ENCODE measurements around the gene HGS.

The HGS gene

DNA sequence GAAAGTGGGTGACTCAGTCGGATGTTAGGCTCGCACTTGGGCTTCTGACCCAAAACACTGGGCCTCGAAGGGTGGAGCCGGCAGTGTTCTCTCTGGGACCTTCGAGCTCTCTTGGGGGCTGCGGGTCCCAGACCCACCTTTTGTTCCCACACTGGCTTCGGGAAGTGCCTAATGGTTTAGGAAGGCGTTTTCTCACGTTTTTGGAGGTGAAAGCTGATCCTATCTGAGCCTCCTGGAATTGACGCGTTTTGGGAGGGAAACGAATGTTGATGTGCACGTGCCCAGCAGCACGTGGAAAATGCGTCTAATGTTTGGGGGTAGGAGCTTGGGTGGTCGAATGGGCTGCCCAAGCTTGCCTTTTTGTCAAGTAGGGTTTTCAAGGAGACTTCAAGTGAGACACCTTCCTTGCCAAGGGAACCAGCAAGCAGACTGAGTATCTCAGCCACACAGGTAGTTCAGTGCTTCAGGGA, 666 bp downstream of the HGS start:
- no peak for DNase-seq (ENCODE audit: low spot score)

DNA sequence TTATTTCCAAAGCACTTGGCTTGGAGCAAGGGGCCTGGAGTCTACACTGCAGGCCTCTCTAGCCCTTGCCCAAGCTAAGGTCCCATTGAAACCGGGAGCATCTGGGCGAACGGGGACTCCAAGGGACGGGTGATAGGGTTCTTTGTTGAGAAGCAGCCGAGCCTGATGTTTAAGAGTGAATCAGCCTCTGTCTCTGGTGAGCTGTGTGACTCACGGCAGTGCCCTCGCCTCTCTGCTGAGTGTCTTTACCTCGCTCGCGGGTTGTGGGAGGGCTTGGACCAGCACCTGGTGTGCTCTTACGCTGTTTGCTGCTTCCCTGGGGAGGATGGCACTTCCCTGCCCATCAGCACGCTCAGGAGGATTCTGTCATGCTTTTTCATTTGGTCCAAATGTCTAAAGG, 1.3 kb downstream of the HGS start:
- peak; percentile 46 for DNase-seq (ENCODE audit: low spot score)

DNA sequence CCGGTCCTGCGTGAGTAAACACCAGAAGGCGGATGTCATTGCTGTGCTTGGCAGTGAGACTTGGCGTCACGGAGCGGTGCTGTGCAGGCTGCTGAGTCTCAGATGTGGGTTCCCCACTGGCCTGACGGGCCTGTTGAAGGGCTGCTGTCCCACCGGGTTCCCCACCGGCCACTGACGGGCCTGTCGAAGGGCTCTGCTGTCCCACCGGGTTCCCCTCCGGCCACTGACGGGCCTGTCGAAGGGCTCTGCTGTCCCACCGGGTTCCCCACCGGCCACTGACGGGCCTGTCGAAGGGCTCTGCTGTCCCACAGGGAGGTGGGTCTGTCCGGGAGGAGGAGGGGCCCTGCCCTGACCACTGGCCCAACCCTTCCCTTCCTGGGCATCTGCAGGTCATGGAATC, 2.8 kb downstream of the HGS start:
- DNase-seq (ENCODE audit: low spot score), result no peak

DNA sequence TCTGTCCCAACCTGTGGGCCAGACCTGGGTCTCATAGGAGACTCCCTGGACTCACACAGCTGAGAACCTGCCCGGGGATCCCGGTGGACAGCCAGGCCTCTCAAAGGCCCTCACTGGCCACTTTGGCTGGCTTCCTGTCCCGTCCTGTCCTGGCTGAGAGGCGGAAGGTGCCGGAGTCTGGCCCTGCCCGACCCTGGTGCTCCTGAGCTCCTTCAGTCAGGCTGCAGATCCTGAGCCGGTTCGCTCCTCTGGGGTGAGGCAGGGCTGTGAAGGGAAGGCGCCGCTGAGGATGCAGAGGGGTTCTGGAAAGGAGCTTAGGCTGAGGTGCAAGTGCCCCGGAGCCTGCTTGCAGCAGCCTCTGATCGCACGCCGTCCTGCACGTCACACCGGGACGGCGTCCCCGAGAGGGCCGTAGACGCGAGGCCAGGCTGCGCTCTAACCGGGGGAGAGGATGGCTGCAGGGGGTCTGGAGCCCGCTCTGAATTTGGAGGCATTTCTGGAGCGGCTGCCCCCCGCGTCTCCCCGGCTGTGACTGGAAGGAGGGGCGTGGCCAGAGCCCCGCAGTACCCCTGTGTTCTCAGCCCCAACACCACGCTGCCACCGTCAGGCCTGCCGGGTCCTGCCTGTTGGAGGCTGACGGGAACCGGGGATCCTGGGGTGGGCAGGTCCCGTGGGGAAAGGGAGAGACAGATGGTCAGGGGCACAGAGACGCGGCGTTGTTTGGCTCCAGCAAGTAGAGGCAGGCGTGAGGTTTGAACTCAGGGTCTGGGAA, 4.1 kb downstream of the HGS start:
- no peak for DNase-seq (ENCODE audit: low spot score)

DNA sequence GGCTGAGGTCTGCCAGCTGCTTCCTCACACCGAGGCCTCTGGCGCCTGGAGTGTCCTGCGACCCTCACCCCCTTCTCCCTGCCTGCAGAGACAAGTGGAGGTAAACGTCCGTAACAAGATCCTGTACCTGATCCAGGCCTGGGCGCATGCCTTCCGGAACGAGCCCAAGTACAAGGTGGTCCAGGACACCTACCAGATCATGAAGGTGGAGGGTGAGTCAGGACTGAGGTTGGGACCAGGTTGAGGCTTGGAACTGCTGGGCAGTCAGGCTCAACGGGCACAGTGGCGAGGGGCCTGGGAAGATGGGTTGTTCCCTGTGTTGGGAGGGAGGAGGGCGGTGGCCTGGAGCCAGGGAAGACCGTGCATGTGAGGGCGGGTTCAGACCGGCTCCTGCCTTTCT, 4.8 kb downstream of the HGS start:
- no peak for DNase-seq (ENCODE audit: low spot score)

DNA sequence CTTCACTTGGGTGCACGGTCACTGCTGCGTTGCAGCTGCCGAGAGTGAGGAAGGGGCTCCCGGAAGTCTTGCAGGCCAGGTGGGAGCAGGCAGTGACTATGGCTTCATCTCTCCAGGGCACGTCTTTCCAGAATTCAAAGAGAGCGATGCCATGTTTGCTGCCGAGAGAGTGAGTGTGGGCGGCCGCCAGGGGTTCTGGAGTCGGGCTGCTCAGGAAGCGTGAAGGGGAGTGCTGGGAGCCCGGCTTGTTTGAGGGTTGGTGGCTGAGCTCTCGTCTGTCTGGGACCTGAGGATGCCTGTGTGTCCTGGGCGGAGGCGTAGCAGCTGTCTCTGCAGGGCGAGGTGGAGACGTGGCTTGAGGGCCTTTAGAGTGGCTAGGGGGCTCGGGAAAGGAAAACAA, 6.3 kb downstream of the HGS start:
- no peak for DNase-seq (ENCODE audit: low spot score)

DNA sequence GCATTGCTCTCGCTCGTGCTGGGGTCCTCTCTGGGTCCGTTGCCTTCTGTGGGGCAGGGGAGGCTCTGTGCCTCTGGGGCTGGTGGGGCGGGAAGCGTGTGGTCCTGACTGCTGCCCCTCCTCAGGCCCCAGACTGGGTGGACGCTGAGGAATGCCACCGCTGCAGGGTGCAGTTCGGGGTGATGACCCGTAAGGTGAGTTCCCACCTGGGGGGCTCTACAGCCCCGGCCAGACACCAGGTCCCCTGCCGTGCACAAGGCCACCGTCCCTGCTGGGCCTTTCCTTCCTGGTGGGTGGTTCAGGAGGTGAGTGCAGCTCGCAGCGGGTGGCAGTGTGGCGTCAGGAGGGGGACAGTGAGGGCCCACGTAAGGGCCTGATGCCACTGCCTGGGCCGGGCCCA, 6.7 kb downstream of the HGS start:
- DNase-seq (ENCODE audit: low spot score), result no peak

DNA sequence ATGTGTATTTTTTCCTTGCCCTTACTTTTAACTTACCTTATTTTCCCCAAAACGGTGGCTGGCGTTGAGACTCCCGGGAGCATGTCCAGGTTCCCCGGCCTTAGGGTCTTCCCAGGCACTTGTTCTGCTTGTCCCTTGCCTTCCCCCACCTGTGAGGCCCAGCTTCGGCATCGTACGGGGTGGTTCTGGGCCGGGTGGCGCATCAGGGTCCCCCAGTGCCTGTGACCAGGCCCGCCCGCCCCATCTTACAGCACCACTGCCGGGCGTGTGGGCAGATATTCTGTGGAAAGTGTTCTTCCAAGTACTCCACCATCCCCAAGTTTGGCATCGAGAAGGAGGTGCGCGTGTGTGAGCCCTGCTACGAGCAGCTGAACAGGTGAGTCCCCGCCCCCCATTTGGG, 7.4 kb downstream of the HGS start:
- no peak for DNase-seq (ENCODE audit: low spot score)

DNA sequence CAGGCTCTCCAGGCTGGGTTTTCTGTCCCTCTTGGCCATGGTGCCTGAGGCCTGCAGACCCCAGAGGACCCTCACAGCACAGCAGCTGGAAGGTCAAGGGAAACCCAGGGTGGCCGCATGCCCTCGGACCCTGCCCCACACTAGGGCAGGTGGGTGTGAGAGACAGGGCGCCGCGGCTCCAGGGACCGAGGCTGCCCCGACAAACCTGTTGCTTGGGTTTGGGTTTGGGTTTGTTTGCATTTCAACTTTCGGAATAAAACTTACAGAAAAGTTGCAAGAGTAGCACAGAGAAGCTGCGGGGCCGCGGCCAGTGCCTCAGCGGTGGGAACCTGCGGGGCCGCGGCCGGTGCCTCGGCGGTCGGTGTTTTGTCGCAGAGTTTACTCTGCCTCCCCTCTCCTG, 7.8 kb downstream of the HGS start:
- DNase-seq (ENCODE audit: low spot score), result no peak

DNA sequence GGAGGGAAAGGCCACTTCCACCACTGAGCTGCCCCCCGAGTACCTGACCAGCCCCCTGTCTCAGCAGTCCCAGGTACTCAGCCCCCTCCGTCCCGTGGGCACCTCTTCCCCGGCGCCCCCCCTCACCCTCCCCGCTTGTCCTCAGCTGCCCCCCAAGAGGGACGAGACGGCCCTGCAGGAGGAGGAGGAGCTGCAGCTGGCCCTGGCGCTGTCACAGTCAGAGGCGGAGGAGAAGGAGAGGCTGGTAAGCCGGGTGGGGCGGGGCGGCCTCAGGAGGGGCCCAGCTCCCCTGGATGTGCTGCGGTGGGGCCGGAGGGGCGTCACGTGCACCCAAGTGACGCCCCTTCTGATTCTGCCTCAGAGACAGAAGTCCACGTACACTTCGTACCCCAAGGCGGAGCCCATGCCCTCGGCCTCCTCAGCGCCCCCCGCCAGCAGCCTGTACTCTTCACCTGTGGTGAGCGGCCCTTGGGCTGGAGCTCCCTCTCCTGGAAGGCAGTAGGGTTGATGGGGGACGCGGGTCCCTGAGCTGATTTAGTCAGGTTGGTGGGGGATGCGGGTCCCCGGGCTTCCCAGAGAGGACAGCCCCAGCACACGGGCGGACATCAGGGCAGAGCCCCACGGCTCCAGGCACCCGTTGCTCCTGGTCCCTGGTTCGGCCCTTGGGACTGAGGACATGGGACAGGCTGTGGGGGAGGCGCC, 9.8 kb downstream of the HGS start:
- DNase-seq (ENCODE audit: low spot score), result no peak

DNA sequence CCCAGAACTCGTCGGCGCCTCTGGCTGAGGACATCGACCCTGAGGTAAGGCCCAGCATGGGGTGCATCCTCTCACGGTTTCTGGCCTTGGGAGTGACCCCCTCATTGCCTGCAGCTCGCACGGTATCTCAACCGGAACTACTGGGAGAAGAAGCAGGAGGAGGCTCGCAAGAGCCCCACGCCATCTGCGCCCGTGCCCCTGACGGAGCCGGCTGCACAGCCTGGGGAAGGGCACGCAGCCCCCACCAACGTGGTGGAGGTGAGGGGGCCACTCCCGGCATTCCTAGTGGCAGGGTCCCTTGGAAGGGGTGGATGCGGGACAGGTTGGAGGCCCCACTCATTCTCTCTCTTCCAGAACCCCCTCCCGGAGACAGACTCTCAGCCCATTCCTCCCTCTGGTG, 11.0 kb downstream of the HGS start:
- no peak for DNase-seq (ENCODE audit: low spot score)

DNA sequence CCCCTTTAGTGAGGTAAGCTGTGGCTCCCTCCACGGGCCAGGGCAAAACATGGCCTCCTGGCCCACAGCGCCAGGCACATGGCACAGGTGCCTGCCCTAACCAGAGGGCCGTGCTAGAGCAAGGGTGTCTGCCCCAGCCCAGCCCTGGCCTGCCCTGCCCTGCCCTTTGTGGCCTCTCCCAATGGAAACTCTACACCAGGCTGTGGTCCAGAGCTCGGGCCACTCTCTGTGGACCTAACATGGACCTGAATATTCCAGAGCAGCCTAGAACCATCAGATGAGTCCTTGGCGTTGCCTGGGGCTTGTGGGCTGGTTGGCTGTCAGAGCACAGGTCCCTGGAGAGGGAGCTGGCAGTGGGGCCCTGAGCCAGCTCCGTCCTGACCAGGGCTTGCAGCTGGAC, 11.4 kb downstream of the HGS start:
- DNase-seq (ENCODE audit: low spot score), result no peak

DNA sequence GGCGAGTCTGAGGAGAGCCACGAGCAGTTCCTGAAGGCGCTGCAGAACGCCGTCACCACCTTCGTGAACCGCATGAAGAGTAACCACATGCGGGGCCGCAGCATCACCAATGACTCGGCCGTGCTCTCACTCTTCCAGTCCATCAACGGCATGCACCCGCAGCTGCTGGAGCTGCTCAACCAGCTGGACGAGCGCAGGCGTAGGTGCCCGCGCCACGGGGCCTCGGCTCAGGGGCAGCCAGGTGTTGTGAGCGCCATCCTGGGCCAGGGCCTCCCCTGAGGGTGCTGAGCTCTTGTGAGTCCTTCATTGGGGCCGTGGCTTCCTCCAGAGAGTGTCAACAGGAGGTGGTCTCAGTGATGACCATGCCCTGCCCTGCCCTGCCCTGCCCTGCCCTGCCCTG, 12.0 kb downstream of the HGS start:
- no peak for DNase-seq (ENCODE audit: low spot score)

DNA sequence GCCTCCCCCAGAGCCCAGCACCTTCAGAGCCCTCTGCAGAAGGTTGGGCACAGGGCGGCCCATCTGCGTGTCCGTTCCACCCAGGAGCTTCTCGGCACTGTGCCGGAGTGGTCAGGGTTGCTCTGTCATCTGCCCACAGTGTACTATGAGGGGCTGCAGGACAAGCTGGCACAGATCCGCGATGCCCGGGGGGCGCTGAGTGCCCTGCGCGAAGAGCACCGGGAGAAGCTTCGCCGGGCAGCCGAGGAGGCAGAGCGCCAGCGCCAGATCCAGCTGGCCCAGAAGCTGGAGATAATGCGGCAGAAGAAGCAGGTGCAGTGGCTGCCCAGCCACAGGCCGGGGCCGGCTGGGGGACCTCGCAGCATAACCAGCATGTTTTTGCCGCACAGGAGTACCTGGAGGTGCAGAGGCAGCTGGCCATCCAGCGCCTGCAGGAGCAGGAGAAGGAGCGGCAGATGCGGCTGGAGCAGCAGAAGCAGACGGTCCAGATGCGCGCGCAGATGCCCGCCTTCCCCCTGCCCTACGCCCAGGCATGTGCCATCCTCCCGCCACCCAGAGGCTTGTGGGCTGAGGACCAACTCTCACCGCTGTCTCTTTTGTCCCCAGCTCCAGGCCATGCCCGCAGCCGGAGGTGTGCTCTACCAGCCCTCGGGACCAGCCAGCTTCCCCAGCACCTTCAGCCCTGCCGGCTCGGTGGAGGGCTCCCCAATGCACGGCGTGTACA, 12.6 kb downstream of the HGS start:
- no peak for DNase-seq (ENCODE audit: low spot score)

DNA sequence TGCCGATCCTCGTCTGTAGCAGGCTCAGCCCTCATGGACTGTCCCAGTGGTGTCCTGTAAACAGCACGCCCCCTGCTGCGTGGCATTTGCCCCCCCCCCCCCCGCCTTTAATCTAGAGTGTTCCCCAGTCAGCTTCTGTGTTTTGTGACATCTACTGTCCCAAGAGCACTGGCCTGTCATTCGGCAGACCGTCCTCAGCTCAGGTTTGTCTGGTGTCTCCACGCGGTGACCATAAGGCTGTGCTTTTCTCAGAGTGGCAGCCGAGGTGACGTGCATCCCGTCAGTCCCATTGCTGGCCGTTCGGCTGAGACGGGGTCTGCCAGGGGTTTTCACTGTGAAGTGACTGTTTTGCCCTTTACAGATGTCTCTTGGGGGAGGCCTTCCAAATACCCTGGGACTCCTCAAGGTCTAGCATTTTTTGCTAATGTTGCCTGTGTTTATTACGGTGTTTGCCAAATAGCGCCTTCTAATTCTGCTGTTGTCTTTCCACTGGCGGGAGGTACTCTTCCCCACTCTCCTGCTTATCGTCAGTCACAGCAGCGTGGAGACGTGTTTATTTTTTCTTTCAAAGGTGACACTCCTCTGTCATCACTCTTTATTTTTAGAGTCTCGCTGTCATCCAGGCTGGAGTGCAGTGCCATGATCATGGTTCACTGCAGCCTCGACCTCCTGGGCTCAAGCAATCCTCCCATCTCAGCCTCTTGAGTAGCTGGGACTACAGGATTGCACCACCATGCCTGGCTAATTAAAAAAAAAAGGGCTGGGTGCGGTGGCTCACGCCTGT, 13.6 kb downstream of the HGS start:
- no peak for DNase-seq (ENCODE audit: low spot score)

DNA sequence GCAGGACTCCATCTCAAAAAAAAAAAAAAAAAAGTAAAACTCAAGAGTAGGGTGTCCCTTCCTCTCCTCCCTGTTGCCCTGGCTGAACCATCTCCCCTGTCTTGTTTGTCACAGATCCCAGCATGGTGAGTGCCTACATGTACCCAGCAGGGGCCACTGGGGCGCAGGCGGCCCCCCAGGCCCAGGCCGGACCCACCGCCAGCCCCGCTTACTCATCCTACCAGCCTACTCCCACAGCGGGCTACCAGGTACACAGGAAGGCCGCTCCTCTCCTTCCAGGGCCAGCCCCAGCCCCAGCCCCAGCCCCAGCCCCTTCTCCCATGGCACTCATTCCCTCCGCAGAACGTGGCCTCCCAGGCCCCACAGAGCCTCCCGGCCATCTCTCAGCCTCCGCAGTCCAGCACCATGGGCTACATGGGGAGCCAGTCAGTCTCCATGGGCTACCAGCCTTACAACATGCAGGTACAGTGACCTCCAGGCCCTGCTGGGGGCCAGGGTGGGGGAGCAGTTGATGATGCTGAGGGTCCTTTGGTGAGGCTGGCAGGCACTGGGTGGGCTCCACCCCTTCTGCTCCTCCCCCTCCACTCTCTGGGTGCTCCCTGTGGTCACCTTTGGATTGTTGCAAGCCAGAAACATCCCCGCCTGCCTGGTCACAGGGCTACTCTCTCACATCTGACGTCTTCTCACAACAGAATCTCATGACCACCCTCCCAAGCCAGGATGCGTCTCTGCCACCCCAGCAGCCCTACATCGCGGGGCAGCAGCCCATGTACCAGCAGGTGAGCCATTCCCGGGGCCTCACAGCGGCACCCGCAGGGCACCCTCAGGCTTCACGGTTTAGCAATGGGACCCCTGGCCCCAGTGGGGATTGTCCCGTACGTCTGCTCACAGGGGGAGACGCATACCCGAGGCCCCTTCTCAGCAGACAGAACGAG, 16.8 kb downstream of the HGS start:
- no peak for DNase-seq (ENCODE audit: low spot score)

DNA sequence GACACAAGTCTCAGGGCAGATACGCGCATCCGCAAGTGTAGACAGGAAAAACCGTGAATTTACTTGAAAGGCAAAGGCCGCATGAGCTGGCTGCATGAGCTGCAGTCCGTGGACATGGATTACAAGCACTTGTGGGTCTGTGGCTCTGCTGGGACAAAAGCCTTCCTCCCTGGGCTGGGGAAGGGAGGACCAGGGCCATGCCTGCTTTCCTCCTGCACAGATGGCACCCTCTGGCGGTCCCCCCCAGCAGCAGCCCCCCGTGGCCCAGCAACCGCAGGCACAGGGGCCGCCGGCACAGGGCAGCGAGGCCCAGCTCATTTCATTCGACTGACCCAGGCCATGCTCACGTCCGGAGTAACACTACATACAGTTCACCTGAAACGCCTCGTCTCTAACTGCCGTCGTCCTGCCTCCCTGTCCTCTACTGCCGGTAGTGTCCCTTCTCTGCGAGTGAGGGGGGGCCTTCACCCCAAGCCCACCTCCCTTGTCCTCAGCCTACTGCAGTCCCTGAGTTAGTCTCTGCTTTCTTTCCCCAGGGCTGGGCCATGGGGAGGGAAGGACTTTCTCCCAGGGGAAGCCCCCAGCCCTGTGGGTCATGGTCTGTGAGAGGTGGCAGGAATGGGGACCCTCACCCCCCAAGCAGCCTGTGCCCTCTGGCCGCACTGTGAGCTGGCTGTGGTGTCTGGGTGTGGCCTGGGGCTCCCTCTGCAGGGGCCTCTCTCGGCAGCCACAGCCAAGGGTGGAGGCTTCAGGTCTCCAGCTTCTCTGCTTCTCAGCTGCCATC, 17.7 kb downstream of the HGS start:
- no peak for DNase-seq (ENCODE audit: low spot score)

DNA sequence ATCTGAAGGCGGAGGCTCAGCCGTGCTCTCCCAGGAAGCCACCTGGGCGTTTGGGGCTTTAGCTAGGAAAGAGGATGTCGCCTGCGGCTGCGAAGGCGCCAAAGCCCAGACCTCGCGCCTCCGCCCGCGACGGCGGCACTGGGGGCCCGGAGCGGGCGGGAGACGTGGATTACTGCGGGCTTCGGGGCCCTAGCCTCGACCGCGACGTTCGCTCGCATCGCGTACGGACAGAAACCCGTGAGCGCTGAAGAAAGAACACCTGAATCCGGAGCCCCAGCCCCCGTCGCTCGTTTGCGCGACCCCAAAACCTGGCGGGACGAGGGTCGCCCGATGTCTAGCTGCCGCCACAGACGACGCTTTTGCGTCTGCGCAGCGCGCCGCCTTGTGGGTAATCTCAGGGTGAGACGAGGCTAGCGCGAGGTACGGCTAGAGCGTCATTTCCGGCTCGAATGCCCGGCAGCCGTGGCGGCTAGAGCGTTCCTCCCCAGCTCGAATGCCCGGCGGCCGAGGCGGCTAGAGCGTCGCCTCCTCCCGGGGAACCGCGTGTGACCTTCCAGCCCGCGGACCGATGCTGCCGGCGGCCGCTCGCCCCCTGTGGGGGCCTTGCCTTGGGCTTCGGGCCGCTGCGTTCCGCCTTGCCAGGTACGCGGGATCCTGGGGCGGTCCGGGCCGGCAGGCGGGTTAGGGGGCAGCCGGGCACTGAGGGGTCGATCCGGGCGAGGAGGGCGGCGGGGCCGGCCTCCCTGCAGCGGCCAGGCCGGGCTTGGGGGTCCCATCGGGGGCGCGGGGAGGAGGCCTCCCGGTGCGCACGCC, 19.3 kb downstream of the HGS start, which contains the start of gene MRPL12:
MRPL12 (plus strand) TSS at position 434 of the 813 bp plus-strand sequence; CDS start at position 569, 135 bp downstream.
- DNase-seq (ENCODE audit: low spot score), result peak; percentile 92
